Neural crest cell (in vitro differentiated cells): ENCODE results near the gene WDR33. TPM values are rescaled to one million over a fixed set of nuclear protein-coding genes. Genes with fewer than 3 reads are reported as not detected.
A peak's percentile ranks its signal among the peaks of the same experiment; 100 is the strongest.

Experiments
- DNase-seq: peaks from one replicate; pipeline ENCODE4 v3.0.0; 2021; ENCODE audit warnings: low read depth, mixed read lengths, low spot score
- H3K27ac Mint-ChIP-seq: one replicate; pipeline ENCODE4 v1.8.0; 2021; ENCODE audit warnings: mild to moderate bottlenecking, mixed read lengths; ENCODE audit not compliant: unreplicated experiment
- H3K27me3 Mint-ChIP-seq: 2 replicates; pipeline ENCODE4 v1.8.0; 2021; ENCODE audit warnings: low read depth, mild to moderate bottlenecking, mixed read lengths
- H3K36me3 Mint-ChIP-seq: 2 replicates; pipeline ENCODE4 v1.8.0; 2021; ENCODE audit warnings: low read depth, mild to moderate bottlenecking, mixed read lengths
- H3K4me1 Mint-ChIP-seq: 2 replicates; pipeline ENCODE4 v1.8.0; 2021; ENCODE audit warnings: mixed read lengths
- H3K4me3 Mint-ChIP-seq: one replicate; pipeline ENCODE4 v1.8.0; 2021; ENCODE audit warnings: mild to moderate bottlenecking, mixed read lengths
- H3K9me3 Mint-ChIP-seq: 2 replicates; pipeline ENCODE4 v1.8.0; 2021; ENCODE audit warnings: mixed read lengths
- total RNA-seq: library from RNA; stranded (reverse); gene quantifications from 2 replicates; pipeline ENCODE4 v1.2.1, GENCODE V29; 2021
- TF ChIP-seq, protein P1 (sequence below): fragments of 200-600 bp; sonication (generic); conservative IDR thresholded peaks from 2 replicates; pipeline ENCODE4 v1.5.0; 2021; ENCODE audit warnings: antibody characterized with exemption, mild to moderate bottlenecking

The WDR33 gene
- total RNA-seq, 1 donor from 2014 or later, result 72.4 TPM

- Mint-ChIP-seq H3K27ac (peak overlapping the region; percentile 97), H3K27me3 (no peaks in the 10 kb centered on the region), H3K36me3 (no peaks in the 10 kb centered on the region), H3K4me1 (peaks cover 42% of the 10 kb centered on the region), H3K9me3 (no peaks in the 10 kb centered on the region), H3K4me3 (peak overlapping the region; percentile 71)
- TF ChIP-seq, protein P1, sequence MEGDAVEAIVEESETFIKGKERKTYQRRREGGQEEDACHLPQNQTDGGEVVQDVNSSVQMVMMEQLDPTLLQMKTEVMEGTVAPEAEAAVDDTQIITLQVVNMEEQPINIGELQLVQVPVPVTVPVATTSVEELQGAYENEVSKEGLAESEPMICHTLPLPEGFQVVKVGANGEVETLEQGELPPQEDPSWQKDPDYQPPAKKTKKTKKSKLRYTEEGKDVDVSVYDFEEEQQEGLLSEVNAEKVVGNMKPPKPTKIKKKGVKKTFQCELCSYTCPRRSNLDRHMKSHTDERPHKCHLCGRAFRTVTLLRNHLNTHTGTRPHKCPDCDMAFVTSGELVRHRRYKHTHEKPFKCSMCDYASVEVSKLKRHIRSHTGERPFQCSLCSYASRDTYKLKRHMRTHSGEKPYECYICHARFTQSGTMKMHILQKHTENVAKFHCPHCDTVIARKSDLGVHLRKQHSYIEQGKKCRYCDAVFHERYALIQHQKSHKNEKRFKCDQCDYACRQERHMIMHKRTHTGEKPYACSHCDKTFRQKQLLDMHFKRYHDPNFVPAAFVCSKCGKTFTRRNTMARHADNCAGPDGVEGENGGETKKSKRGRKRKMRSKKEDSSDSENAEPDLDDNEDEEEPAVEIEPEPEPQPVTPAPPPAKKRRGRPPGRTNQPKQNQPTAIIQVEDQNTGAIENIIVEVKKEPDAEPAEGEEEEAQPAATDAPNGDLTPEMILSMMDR, result no peak
- no peak for DNase-seq
Observed at GRCh38 chr2:127651971-127652550, 158.9 kb downstream of the WDR33 start.

DNA sequence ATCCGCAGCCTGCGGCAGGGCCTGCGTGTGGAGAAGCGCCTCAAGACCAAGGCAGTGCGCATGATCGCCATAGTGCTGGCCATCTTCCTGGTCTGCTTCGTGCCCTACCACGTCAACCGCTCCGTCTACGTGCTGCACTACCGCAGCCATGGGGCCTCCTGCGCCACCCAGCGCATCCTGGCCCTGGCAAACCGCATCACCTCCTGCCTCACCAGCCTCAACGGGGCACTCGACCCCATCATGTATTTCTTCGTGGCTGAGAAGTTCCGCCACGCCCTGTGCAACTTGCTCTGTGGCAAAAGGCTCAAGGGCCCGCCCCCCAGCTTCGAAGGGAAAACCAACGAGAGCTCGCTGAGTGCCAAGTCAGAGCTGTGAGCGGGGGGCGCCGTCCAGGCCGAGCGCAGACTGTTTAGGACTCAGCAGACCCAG, 159.6 kb downstream of the WDR33 start:
- TF ChIP-seq, protein P1, result no peak
- Mint-ChIP-seq H3K27ac (peak overlapping the region; percentile 97), H3K4me3 (peak overlapping the region; percentile 71), H3K9me3 (no peaks in the 10 kb centered on the region), H3K36me3 (no peaks in the 10 kb centered on the region), H3K4me1 (peaks cover 47% of the 10 kb centered on the region), H3K27me3 (no peaks in the 10 kb centered on the region)
- DNase-seq, result no peak

Other genes starting within 250 kb of the WDR33 start
- gene GPR17, start 165.0 kb downstream of the WDR33 start, total RNA-seq, result 6.4 and 7.7 TPM in 2 replicates
- 7.6 and 8.8 TPM in 2 replicates for gene LIMS2, start 135.6 kb downstream of the WDR33 start, total RNA-seq
- gene SFT2D3, start 109.7 kb downstream of the WDR33 start, total RNA-seq, result 18.8 TPM in 2 replicates
- 83.1 and 84.5 TPM in 2 replicates for gene POLR2D, start 47.0 kb upstream of the WDR33 start, total RNA-seq
- 25.3 and 27.0 TPM in 2 replicates for gene AMMECR1L, start 74.8 kb upstream of the WDR33 start, total RNA-seq
- 51.7 and 52.4 TPM in 2 replicates for gene SAP130, start 216.9 kb upstream of the WDR33 start, total RNA-seq